HG03439 (cell line): ENCODE results near the gene NELL1.

ENCODE experiments used
- ATAC-seq: cut with Tn5 transposase; IDR thresholded peaks from one replicate; pipeline ENCODE4 v1.9.1; 2021; ENCODE audit warnings: mild to moderate bottlenecking, moderate library complexity; ENCODE audit not compliant: unreplicated experiment

NELL1 gene

GRCh38 chr11:21403069-21403468, 733.7 kb downstream of the NELL1 start:
- no peak for ATAC-seq

DNA sequence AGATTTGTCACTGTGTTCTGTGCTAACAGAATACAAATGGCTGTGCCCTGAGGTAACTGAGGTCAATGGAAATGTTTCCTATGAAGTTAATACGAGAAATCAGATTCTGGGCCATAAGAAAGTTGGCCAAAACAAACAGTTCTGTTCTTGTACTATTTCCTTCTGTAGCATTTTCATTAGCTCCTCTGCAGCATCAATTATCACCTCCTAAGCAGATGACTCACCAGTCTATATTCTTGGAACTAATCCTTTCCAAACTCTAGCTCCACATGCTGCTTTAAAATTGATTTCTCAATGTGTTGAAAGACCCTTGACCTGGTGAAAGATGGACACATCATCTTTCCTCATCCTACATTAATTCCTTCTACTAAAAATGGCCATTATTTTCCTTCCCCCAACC, 736.0 kb downstream of the NELL1 start:
- ATAC-seq, result no peak

DNA sequence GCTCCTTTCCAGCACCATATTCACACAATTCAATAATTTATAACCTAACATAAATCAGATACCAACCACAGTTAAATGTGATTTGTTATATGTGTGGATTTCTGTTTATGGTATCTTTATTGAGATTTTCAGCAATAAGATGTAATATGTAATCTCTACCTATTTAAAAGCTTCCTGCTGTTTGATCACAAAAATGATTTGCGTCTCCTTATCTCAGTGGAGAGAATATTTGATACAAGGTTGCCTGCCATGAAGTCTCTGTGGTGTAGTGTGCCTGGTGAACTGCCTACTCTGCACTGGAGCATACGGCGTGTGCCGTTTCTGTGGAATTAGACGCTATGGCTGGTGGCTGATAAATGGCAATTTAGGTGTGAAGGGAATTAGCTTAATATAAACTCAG, 741.1 kb downstream of the NELL1 start:
- ATAC-seq, result no peak

GRCh38 chr11:21411104-21411503, 741.7 kb downstream of the NELL1 start:
- no peak for ATAC-seq

GRCh38 chr11:21411597-21411996, 742.2 kb downstream of the NELL1 start:
- ATAC-seq, result no peak

DNA sequence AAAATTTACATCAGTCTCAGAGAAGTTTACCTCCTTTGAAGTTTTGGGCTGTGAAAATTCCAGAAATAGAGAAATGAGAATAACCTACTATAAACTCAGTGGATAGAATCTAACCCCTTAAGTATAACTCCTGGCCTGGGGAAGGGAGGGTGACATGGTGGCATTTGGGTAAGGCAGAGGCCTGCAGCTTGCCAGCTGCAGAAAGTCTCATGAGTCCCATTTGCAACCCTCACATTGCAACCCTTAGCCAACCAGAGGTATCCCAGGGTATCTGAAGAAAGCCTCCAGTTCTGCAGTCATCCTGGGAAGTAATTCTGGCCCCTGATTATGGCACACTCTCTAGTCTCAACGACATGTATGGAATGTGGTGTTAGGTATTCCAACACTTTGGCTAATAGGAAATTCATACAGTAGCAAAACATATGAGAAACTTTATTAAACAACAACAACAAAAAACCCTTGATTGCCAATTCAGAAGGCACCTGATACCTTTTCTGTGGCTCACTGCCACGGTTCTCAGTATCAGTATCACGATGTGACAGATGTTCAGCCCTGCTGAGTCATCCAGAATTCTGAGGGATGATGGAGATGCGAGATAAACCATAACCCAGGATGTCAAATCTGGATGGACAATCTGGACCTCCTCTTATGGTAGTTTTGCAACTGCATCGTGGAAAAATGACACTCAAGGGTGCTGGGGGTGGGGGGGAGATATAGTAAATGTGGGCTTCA, 743.4 kb downstream of the NELL1 start:
- ATAC-seq, result no peak

- no peak for ATAC-seq
These were observed 745.6 kb downstream of the NELL1 start for GRCh38 chr11:21414953-21415352.

DNA sequence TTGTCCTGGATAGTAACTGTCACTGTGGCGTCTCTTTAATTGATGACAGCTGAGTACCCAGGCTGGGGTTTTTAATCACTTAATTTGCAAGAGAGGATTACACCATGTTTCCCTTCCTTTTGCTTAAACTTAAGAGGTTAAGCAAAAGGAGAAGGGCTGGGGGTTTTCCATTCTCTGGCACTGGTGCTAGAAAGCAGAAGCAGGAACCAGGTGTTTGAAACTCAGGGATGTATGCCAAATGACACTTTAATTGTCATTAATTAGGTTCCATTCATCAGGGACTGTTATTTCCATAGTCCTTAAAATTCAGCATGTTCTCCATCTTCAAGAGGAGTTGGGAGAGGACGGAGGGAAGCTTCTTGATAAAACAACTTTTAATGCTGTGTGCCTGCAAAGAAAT, 746.2 kb downstream of the NELL1 start:
- ATAC-seq, result no peak

DNA sequence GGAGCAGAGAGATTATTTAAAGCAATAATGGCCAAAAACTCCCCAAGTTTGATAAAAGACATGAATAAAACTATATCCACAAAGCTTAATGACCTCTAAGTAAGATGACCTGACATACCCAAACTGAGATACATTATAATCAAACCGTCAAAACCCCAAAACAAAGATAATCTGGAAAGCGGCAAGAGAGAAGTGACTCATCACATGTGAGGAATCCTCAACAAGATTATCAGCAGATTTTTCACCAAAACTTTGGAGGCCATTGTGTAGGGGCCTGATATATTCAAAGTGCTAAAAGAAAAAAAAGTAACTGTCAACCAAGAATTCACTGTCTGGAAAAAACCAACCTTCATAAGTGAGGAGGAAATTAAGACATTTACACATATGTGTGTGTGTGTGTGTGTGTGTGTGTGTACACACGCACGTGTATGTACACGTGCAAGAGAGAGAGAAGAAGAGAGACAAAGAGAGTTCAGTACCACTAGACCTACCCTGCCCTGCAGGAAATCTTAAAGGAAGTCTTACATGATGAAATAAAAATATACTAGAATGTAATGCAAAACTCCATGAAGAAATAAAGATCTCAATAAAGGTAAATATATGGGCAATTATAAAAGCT, 752.4 kb downstream of the NELL1 start:
- no peak for ATAC-seq

DNA sequence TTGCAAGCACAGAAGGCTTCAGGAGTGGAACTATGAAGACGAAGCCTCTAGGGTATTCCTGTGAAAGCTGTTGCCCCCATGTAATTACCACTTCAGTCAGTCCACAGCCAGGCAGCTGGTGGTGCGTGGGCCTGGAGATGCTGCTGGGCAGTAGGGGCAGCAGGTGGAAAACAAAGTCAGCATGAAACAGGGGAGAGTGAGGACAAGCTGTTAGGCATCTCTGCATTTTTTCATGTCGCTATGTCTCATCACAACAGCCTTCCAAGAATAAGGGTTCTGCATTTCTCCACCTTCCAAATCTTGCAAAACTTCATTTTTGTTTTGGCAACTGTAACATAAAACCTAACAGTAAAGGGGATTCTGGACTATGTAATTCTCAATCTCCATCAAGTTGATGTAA, 757.5 kb downstream of the NELL1 start:
- no peak for ATAC-seq

DNA sequence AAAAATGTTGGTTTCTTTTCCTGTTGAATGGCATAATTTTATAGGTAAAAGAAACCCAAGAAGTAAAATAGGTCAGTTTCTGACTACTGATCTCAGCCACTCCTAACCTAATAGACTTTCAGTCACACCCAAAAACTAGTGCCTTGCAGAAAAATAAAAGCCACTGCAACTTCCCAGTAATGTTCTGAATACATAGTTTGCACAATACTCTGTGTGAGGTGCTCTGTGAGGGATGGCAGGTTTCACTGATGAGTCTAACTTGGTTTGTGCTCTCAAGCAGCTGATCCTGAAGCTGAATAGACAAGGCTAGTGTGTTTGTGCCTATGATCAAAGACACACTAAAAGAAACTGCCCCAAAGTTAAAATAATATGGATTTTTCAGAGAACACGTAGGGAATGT, 758.3 kb downstream of the NELL1 start:
- no peak for ATAC-seq

DNA sequence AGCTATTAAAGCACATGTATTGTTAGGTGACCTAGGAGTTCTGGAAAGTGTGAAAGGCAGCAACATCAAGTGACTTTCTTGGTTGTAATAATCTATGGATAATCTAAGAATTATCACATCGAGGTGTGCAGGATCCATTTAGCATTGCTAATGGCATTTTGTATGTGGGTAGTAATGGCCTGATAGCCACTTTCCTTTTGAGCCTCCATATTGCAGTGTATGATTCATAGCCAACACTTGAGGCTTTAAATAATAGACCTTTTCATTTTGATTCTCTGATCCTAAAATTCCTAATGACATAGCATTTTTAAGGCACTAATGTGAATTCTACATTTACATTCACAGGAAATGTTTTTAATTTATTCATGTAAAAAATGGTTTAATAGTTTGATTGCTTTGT, 759.4 kb downstream of the NELL1 start:
- ATAC-seq, result no peak

GRCh38 chr11:21429401-21429800, 760.0 kb downstream of the NELL1 start:
- ATAC-seq, result no peak

- ATAC-seq, result no peak
These were observed 761.2 kb downstream of the NELL1 start for GRCh38 chr11:21430537-21430936.

DNA sequence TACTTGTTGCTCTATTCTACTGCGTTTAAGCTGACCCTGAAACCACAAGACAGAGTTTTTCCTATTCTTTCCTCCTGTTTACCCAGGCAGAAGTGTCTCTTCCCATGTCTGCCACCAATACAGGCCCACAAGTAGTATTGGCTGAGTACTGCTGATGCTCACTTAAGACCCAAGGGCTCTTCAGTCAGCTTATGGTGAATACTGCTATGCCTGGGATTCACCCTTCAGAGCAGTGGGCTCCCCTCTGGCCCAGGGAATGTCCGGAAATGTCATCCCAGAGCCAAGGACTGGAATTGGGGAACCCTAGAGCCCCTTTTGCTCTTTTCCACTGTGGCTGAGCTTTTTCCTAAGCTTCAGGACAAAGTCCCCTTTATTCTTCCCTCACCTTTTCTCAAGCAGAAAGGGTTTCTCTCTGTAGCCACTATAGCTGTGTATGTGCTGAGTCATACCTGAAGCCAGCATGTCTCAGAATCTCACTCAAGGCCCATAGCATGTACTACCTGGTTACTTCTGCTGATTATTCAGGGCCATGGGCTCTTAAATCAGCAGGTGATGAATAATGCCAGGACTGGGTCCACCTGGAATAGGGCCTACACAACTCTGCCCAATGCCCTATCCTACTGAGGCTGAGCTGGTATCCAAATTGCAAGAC, 777.7 kb downstream of the NELL1 start:
- peak; percentile 88 for ATAC-seq

DNA sequence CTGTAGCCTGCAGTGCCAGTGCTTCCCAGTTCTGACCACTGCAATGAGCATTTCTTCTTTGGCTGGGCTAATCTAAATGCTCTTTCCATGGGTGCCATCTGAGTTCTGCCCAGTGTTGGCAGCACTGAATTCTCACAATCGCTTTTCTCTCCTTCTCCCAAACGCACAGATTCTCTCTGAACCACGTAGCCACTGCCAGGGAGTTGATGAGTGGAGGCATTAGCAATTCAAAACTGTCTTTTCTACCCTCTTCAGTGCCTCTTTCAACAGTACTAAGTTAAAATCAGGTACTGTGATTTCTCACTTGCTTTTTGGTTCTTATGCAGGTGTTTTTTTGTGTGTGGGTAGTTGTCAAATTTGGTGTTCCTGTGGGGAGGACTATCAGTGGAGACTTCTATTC, 778.5 kb downstream of the NELL1 start:
- no peak for ATAC-seq

GRCh38 chr11:21456186-21456585, 786.8 kb downstream of the NELL1 start:
- no peak for ATAC-seq

DNA sequence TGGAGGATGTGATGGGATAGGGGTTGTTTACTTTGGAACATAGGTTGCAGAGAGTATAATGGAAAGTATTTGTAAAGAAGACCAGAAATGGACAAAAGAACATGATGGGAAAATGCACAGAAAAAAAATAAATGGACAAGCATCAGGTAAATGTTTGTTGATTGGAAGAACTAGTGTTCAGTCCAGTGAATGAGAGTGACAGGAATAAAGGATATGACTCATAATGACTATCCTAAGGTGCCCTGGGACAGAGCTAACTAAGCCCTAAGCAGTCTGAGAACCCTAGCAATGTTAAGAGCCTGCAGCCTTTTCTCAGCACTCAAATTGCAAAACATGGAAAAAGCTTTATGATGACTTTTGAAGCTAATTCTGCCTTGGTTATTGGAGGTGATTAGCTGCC, 790.7 kb downstream of the NELL1 start:
- ATAC-seq, result no peak

GRCh38 chr11:21461701-21462100, 792.3 kb downstream of the NELL1 start:
- ATAC-seq, result no peak

DNA sequence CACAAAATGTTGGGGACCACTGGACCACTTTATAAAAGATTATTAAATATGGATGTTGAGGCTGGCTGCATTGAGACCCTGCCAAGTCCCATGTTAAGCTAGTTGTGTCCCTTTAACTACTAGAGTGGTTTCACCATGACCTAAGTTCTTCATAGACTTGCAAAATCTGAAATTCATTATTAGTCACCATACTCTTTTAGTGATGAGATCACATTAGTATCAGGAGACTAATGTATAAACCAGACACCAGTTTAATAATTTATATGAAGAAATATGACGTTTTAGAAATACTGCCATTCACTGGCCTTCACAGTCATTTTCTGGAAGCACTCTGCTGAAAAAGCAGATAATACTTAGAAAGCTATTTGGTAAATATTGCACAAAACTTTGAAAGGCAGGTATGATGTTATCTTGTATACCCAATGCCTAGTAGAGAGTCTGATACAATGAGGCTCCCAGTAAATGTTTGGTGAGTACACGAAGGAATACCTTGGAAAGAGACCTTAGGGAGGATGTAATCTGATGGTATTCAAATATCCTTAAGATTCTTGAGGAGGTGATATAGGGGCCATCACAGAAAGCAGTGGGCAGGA, 795.3 kb downstream of the NELL1 start:
- no peak for ATAC-seq

DNA sequence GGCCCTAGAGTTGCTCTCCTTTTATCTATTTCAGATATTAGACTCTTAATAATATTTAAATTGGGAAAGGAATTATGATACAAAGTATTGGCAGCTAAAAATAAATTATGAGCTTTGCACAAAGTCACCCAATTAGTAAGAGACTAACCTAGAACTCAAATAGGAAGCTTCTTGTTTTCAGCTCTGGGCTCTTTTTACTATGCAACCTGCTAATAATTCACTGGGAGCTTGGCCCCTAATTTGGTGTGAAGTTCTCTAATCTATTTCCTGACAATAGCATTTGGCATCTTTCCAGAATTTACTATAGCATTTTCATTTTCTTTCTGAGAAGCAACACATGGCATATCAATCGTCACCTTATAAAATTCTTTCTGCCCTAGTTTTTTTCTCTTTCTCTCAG, 795.8 kb downstream of the NELL1 start:
- no peak for ATAC-seq

DNA sequence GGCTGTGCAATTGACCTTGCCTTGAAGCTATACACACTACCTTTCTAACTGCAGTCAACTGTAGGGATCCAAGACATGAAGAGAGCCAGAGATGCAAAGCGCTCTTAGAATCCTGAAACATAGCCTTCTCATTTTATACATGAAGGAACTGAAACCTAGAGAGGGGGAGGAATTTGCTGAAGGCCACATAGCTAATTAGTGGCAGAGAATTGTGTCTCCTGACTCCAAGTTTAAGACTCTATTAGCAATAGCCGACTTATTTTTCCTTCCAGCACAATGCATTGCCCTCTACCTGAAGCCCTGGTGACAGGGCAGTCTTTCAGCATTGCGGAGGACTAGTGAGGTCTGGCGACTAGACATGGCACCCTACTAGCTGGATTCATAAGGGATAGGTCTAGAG, 796.5 kb downstream of the NELL1 start:
- ATAC-seq, result no peak
